Fibroblast of lung (primary cell): Measurements from ENCODE around the gene ASXL1.

Experiments used
- EZH2 ChIP-seq: IDR thresholded peaks from 2 replicates; pipeline ENCODE4 v1.5.1; 2012; ENCODE audit warnings: low read length, control low read depth, mild to moderate bottlenecking; ENCODE audit errors: missing control alignments
- TF ChIP-seq, protein P1 (sequence below), 2 donors: IDR thresholded peaks in 1 of 2; conservative IDR thresholded peaks in 1 of 2; 1 replicate in 1 of 2; 2 replicates in 1 of 2; pipeline ENCODE4 v1.5.1; 2011 to 2012; ENCODE audit warnings: low read length in 2 of 2, control low read depth in 1 of 2, inconsistent platforms in 1 of 2, low read depth in 1 of 2, mild to moderate bottlenecking in 1 of 2

- TF ChIP-seq, protein P1, sequence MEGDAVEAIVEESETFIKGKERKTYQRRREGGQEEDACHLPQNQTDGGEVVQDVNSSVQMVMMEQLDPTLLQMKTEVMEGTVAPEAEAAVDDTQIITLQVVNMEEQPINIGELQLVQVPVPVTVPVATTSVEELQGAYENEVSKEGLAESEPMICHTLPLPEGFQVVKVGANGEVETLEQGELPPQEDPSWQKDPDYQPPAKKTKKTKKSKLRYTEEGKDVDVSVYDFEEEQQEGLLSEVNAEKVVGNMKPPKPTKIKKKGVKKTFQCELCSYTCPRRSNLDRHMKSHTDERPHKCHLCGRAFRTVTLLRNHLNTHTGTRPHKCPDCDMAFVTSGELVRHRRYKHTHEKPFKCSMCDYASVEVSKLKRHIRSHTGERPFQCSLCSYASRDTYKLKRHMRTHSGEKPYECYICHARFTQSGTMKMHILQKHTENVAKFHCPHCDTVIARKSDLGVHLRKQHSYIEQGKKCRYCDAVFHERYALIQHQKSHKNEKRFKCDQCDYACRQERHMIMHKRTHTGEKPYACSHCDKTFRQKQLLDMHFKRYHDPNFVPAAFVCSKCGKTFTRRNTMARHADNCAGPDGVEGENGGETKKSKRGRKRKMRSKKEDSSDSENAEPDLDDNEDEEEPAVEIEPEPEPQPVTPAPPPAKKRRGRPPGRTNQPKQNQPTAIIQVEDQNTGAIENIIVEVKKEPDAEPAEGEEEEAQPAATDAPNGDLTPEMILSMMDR (conservative IDR thresholded peaks at IDR 0.05 in 1 of 2, IDR thresholded peaks at IDR 0.05 in 1 of 2; ENCODE audit: low read depth in 1 of 2, low read length in 2 of 2): no peak
- no peak for TF ChIP-seq EZH2
Measured at GRCh38 chr20:32406701-32407100, 48.6 kb downstream of the ASXL1 start.
